Inflammatory macrophage (primary cell): ENCODE data around the gene MIGA2.
A peak's percentile ranks its signal among the peaks of the same experiment; 100 is the strongest.
"Not testable (repeated sequence)": the region's sequence is repeated elsewhere in the genome, so short reads cannot be mapped to it uniquely, and the experiment has no call there.

Source experiments
- DNase-seq, 2 donors: peaks; one replicate each; pipeline ENCODE4 v3.0.0-alpha.2; 2020 to 2022

MIGA2 gene

GRCh38 chr9:129011761-129012181, 24.7 kb upstream of the MIGA2 start:
- DNase-seq = no peak

GRCh38 chr9:129012343-129012742, 24.1 kb upstream of the MIGA2 start:
- DNase-seq = no peak

- DNase-seq = no peak
Measured at GRCh38 chr9:129012893-129013448, 23.5 kb upstream of the MIGA2 start.

- no peak for DNase-seq
Measured at GRCh38 chr9:129013674-129014073, 22.8 kb upstream of the MIGA2 start.

- no peak for DNase-seq
Measured at GRCh38 chr9:129014124-129014523, 22.3 kb upstream of the MIGA2 start.

GRCh38 chr9:129014608-129015007, 21.8 kb upstream of the MIGA2 start:
- no peak for DNase-seq

- no peak for DNase-seq
Measured at GRCh38 chr9:129021091-129021490, 15.3 kb upstream of the MIGA2 start.

GRCh38 chr9:129022037-129022436, 14.4 kb upstream of the MIGA2 start:
- DNase-seq = no peak

GRCh38 chr9:129023036-129023907, 13.2 kb upstream of the MIGA2 start:
- DNase-seq = no peak

- DNase-seq = no peak
Measured at GRCh38 chr9:129023908-129024233, 12.6 kb upstream of the MIGA2 start.

- no peak for DNase-seq
Measured at GRCh38 chr9:129026442-129027223, 9.8 kb upstream of the MIGA2 start.

- DNase-seq = no peak
Measured at GRCh38 chr9:129027224-129027684, 9.2 kb upstream of the MIGA2 start.

GRCh38 chr9:129027685-129028191, 8.7 kb upstream of the MIGA2 start:
- DNase-seq = no peak

GRCh38 chr9:129028192-129028966, 8.0 kb upstream of the MIGA2 start, which contains the start of gene SH3GLB2:
TSS of gene SH3GLB2 (minus strand) at chr9:129028331. CDS start at chr9:129028154, 177 bp downstream.
- DNase-seq = peak; percentile 96

- no peak for DNase-seq
Measured at GRCh38 chr9:129030191-129030590, 6.2 kb upstream of the MIGA2 start.

GRCh38 chr9:129031514-129031913, 4.9 kb upstream of the MIGA2 start:
- DNase-seq = no peak

- no peak for DNase-seq
Measured at GRCh38 chr9:129032541-129033159, 3.8 kb upstream of the MIGA2 start.

GRCh38 chr9:129033216-129033615, 3.2 kb upstream of the MIGA2 start:
- DNase-seq = no peak

GRCh38 chr9:129035838-129036237, 588 bp upstream of the MIGA2 start:
- DNase-seq = not testable (repeated sequence)

- DNase-seq = no peak
Measured at GRCh38 chr9:129036923-129037766, 719 bp downstream of the MIGA2 start.

- DNase-seq = no peak
Measured at GRCh38 chr9:129037767-129038098, 1.3 kb downstream of the MIGA2 start.
